DND-41 (cell line): ENCODE measurements around the gene KRT28.

ENCODE experiments used
- ATAC-seq: fragments of 200-7000 bp; cut with Tn5 transposase; 3 replicates; pipeline ENCODE4 v1.9.1; 2021; ENCODE audit warnings: low read depth; ENCODE audit not compliant: insufficient read depth
- DNase-seq: peaks from one replicate; pipeline ENCODE4 v3.0.0-alpha.2; 2020
- H2AFZ ChIP-seq: 2 replicates; pipeline ENCODE4 v1.6.0; 2012; ENCODE audit warnings: low read depth, low read length
- H3K27ac ChIP-seq: 2 replicates; pipeline ENCODE4 v1.5.1; 2012; ENCODE audit warnings: low read length, inconsistent platforms
- H3K27me3 ChIP-seq: fragments of 200-600 bp; sonication (generic); 2 replicates; pipeline ENCODE4 v1.6.0; 2012; ENCODE audit warnings: low read length, mild to moderate bottlenecking, inconsistent platforms; ENCODE audit not compliant: insufficient read depth, poor library complexity
- H3K36me3 ChIP-seq: 2 replicates; pipeline ENCODE4 v1.5.1; 2012; ENCODE audit warnings: low read length, inconsistent platforms; ENCODE audit not compliant: insufficient read depth
- H3K4me1 ChIP-seq: 2 replicates; pipeline ENCODE4 v1.5.1; 2012; ENCODE audit warnings: mild to moderate bottlenecking, low read length; ENCODE audit not compliant: insufficient read depth
- H3K4me2 ChIP-seq: 2 replicates; pipeline ENCODE4 v1.6.0; 2012; ENCODE audit warnings: mild to moderate bottlenecking, moderate library complexity, low read length, inconsistent platforms; ENCODE audit not compliant: insufficient read depth
- H3K4me3 ChIP-seq, 2 experiments: fragments of 200-600 bp in 1 of 2; shearing (Covaris generic) in 1 of 2; 2 replicates each; pipeline ENCODE4 v1.5.1; 2012 to 2016; ENCODE audit warnings: inconsistent platforms in 2 of 2, low read length in 2 of 2, mild to moderate bottlenecking in 2 of 2, low read depth in 1 of 2, moderate library complexity in 1 of 2
- H3K79me2 ChIP-seq: 2 replicates; pipeline ENCODE4 v1.6.0; 2012; ENCODE audit warnings: low read length, inconsistent platforms; ENCODE audit not compliant: insufficient read depth
- H3K9ac ChIP-seq: 2 replicates; pipeline ENCODE4 v1.6.0; 2012; ENCODE audit warnings: low read depth, mild to moderate bottlenecking, inconsistent platforms, low read length, moderate library complexity
- H3K9me3 ChIP-seq: 2 replicates; pipeline ENCODE4 v1.5.1; 2012; ENCODE audit warnings: low read length, moderate library complexity, mild to moderate bottlenecking, inconsistent platforms; ENCODE audit not compliant: insufficient read depth, severe bottlenecking
- H4K20me1 ChIP-seq: 2 replicates; pipeline ENCODE4 v1.6.0; 2012; ENCODE audit warnings: low read length; ENCODE audit not compliant: insufficient read depth
- EZH2 ChIP-seq: IDR thresholded peaks from 3 replicates; pipeline ENCODE4 v1.6.1; 2012; ENCODE audit warnings: borderline replicate concordance, low read depth, mild to moderate bottlenecking, moderate library complexity, low read length, inconsistent platforms; ENCODE audit not compliant: severe bottlenecking
- TF ChIP-seq, protein P1 (sequence below): IDR thresholded peaks from 2 replicates; pipeline ENCODE4 v1.5.1; 2012; ENCODE audit warnings: borderline replicate concordance, low read length, moderate library complexity, mild to moderate bottlenecking; ENCODE audit not compliant: poor library complexity, severe bottlenecking; ENCODE audit errors: extremely low read depth

Gene KRT28, protein sequence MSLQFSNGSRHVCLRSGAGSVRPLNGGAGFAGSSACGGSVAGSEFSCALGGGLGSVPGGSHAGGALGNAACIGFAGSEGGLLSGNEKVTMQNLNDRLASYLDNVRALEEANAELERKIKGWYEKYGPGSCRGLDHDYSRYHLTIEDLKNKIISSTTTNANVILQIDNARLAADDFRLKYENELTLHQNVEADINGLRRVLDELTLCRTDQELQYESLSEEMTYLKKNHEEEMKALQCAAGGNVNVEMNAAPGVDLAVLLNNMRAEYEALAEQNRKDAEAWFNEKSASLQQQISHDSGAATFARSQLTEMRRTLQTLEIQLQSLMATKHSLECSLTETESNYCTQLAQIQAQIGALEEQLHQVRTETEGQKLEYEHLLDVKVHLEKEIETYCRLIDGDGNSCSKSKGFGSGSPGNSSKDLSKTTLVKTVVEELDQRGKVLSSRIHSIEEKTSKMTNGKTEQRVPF

DNA sequence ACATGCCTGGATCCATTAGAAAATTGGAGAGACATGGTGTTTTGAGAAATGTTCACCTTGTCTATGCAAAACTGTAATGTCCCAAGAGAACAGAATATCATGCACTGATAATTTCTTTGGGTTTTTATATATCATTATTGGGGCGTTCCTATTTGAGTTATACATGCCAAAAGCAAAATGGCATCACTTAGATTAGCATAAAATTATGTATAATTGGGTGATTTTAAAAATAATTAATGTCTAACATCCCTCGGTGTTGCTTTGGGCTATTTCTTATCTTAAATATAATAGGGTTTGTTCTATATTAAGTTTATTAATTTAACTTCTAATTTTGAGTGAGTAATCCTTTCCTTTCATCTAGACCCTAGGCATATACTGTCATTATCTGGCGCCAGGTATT, at the start of gene KRT28:
Gene KRT28 (minus strand): TSS at position 101 of the 400 bp plus-strand sequence. CDS start 66 bp downstream, at position 35.
- Histone ChIP-seq H2AFZ (no peak within 1 kb of the TSS), H3K9me3 (no peaks in the 10 kb centered on the region), H4K20me1 (no peaks in the 10 kb centered on the region), H3K4me1 (no peaks in the 10 kb centered on the region; the same call in 1 of the 2 replicates), H3K79me2 (no peaks in the 10 kb centered on the region), H3K27me3 (peaks cover 43% of the 10 kb centered on the region), H3K9ac (no peak within 1 kb of the TSS), H3K36me3 (no peaks in the 10 kb centered on the region), H3K4me3 (no peak within 1 kb of the TSS), H3K27ac (no peak within 1 kb of the TSS), H3K4me2 (no peak within 1 kb of the TSS)
- no peak for DNase-seq
- ATAC-seq: no peak
- TF ChIP-seq, protein P1, sequence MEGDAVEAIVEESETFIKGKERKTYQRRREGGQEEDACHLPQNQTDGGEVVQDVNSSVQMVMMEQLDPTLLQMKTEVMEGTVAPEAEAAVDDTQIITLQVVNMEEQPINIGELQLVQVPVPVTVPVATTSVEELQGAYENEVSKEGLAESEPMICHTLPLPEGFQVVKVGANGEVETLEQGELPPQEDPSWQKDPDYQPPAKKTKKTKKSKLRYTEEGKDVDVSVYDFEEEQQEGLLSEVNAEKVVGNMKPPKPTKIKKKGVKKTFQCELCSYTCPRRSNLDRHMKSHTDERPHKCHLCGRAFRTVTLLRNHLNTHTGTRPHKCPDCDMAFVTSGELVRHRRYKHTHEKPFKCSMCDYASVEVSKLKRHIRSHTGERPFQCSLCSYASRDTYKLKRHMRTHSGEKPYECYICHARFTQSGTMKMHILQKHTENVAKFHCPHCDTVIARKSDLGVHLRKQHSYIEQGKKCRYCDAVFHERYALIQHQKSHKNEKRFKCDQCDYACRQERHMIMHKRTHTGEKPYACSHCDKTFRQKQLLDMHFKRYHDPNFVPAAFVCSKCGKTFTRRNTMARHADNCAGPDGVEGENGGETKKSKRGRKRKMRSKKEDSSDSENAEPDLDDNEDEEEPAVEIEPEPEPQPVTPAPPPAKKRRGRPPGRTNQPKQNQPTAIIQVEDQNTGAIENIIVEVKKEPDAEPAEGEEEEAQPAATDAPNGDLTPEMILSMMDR: no peak
- TF ChIP-seq EZH2: no peak

DNA sequence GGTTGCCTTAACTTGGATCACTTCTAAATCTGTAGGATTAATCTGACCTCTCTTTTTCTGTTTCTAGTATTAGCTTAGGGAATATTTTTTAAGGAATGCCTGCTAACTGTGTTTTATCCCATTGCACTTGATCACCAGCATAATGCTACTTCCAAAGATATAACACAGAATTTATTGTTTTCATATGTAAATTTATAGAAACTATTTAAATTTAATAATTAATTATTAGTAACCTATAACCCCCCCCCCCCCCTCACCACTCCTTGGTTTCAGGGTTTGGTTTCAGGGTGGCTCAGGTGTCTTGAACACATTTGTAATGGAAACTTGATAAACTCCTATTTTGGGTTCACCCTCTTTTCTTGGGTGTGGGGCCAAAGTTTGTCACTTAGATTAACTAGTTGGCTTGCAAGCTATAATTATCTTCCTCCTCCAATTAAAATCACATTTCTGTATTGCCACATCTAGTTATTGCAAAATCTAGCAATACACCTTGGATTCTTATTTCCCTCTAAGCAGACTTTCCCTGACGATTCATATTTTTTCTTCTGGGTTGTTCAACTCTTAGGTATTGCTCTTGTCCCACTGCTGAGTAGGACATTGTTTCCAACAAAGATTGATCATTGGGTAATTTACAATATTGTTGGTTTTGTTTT, 49.0 kb upstream of the KRT28 start:
- ATAC-seq: no peak
- Histone ChIP-seq H3K36me3 (no peaks in the 10 kb centered on the region), H3K4me2 (no peak overlapping the region), H2AFZ (no peak overlapping the region), H3K27me3 (peaks cover 7% of the 10 kb centered on the region), H3K4me1 (no peaks in the 10 kb centered on the region), H3K79me2 (no peaks in the 10 kb centered on the region), H3K9ac (no peak overlapping the region), H3K4me3 (no peak overlapping the region), H3K27ac (no peak overlapping the region), H4K20me1 (no peaks in the 10 kb centered on the region), H3K9me3 (no peaks in the 10 kb centered on the region)
- DNase-seq: no peak
- no peak for TF ChIP-seq EZH2
- TF ChIP-seq, protein P1: no peak

DNA sequence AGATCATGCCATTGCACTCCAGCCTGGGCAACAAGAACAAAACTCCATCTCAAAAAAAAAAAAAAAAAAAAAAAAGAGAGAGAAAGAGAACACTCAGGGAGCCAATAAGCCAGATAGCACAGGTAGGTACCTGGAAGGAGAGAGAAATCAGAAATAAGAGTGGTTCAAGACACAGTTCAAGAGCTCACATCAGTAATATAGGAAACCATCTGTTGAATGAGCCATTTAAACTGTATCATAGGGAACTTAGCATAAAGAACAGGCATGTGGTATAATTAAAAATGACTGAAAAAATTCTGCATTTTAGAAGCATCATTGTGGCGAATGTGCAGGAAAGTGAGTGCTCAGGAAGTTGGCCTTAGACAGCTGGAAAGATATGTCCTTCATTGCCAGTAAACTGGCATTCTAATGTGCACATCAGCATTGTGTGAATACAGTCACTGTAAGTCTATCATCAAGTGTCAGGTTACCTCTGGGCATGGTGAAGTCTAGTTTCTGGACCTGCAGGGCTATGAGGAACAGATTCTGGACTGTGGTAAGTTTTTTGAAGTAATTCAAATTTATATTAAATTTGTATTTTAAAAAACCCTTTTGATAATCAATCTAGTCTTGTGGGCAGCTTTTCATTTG, 46.9 kb upstream of the KRT28 start:
- H3K9ac ChIP-seq: no peak overlapping the region
- H3K36me3 ChIP-seq: no peaks in the 10 kb centered on the region
- no peaks in the 10 kb centered on the region for H3K27me3 ChIP-seq
- H4K20me1 ChIP-seq: no peaks in the 10 kb centered on the region
- no peaks in the 10 kb centered on the region for H3K4me1 ChIP-seq
- H2AFZ ChIP-seq: no peak overlapping the region
- no peaks in the 10 kb centered on the region for H3K79me2 ChIP-seq
- no peak overlapping the region for H3K4me2 ChIP-seq
- DNase-seq: no peak
- H3K4me3 ChIP-seq: no peak overlapping the region
- H3K27ac ChIP-seq: no peak overlapping the region
- TF ChIP-seq, protein P1: no peak
- TF ChIP-seq EZH2: no peak
- ATAC-seq: no peak
- no peaks in the 10 kb centered on the region for H3K9me3 ChIP-seq
